DND-41 (cell line): ENCODE results near the gene ZNF217.
"Not testable (repeated sequence)": the region's sequence is repeated elsewhere in the genome, so short reads cannot be mapped to it uniquely, and the experiment has no call there.

ENCODE experiments used
- ATAC-seq: fragments of 200-7000 bp; cut with Tn5 transposase; 3 replicates; pipeline ENCODE4 v1.9.1; 2021; ENCODE audit warnings: low read depth; ENCODE audit not compliant: insufficient read depth
- DNase-seq: peaks from one replicate; pipeline ENCODE4 v3.0.0-alpha.2; 2020
- H2AFZ ChIP-seq: 2 replicates; pipeline ENCODE4 v1.6.0; 2012; ENCODE audit warnings: low read depth, low read length
- H3K27ac ChIP-seq: 2 replicates; pipeline ENCODE4 v1.5.1; 2012; ENCODE audit warnings: low read length, inconsistent platforms
- H3K27me3 ChIP-seq: fragments of 200-600 bp; sonication (generic); 2 replicates; pipeline ENCODE4 v1.6.0; 2012; ENCODE audit warnings: low read length, mild to moderate bottlenecking, inconsistent platforms; ENCODE audit not compliant: insufficient read depth, poor library complexity
- H3K36me3 ChIP-seq: 2 replicates; pipeline ENCODE4 v1.5.1; 2012; ENCODE audit warnings: low read length, inconsistent platforms; ENCODE audit not compliant: insufficient read depth
- H3K4me1 ChIP-seq: 2 replicates; pipeline ENCODE4 v1.5.1; 2012; ENCODE audit warnings: mild to moderate bottlenecking, low read length; ENCODE audit not compliant: insufficient read depth
- H3K4me2 ChIP-seq: 2 replicates; pipeline ENCODE4 v1.6.0; 2012; ENCODE audit warnings: mild to moderate bottlenecking, moderate library complexity, low read length, inconsistent platforms; ENCODE audit not compliant: insufficient read depth
- H3K4me3 ChIP-seq, 2 experiments: fragments of 200-600 bp in 1 of 2; shearing (Covaris generic) in 1 of 2; 2 replicates each; pipeline ENCODE4 v1.5.1; 2012 to 2016; ENCODE audit warnings: inconsistent platforms in 2 of 2, low read length in 2 of 2, mild to moderate bottlenecking in 2 of 2, low read depth in 1 of 2, moderate library complexity in 1 of 2
- H3K79me2 ChIP-seq: 2 replicates; pipeline ENCODE4 v1.6.0; 2012; ENCODE audit warnings: low read length, inconsistent platforms; ENCODE audit not compliant: insufficient read depth
- H3K9ac ChIP-seq: 2 replicates; pipeline ENCODE4 v1.6.0; 2012; ENCODE audit warnings: low read depth, mild to moderate bottlenecking, inconsistent platforms, low read length, moderate library complexity
- H3K9me3 ChIP-seq: 2 replicates; pipeline ENCODE4 v1.5.1; 2012; ENCODE audit warnings: low read length, moderate library complexity, mild to moderate bottlenecking, inconsistent platforms; ENCODE audit not compliant: insufficient read depth, severe bottlenecking
- H4K20me1 ChIP-seq: 2 replicates; pipeline ENCODE4 v1.6.0; 2012; ENCODE audit warnings: low read length; ENCODE audit not compliant: insufficient read depth
- EZH2 ChIP-seq: IDR thresholded peaks from 3 replicates; pipeline ENCODE4 v1.6.1; 2012; ENCODE audit warnings: borderline replicate concordance, low read depth, mild to moderate bottlenecking, moderate library complexity, low read length, inconsistent platforms; ENCODE audit not compliant: severe bottlenecking
- TF ChIP-seq, protein P1 (sequence below): IDR thresholded peaks from 2 replicates; pipeline ENCODE4 v1.5.1; 2012; ENCODE audit warnings: borderline replicate concordance, low read length, moderate library complexity, mild to moderate bottlenecking; ENCODE audit not compliant: poor library complexity, severe bottlenecking; ENCODE audit errors: extremely low read depth

Gene ZNF217

DNA sequence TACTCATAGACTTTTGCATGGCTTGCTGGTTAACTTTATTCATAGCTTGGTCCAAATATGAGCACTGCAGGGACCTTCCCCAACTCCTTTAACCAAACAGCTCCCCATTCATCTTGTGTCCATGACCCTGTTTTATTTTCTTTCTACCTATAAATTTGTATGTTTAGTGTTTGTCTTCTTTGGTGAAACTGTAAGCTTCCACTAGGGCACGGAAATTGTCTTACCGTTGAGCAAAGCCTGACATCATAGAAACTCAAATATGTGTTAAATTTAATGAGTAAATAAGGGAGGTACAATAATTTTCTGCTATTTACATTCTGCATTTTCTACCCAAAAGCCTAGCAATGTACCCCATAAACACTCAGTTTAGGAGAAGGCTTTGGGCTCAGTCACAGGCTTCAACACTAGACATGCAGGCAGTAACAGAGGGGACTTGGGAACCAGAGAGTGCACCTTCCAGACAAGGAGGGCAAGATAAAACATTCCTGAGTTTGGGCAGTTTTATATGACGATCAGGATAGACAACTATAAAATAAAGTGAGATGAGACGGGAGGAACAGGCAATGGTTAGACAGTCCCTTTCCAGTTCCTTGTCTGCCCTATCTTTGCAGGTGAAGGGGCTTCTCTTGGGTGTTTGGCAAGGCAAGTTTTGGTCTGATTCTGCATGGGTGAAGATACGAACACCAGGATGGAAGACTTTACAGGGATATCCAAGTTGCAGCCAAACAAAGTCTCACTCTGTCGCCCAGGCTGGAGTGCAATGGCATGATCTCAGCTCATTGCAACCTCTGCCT, 46.2 kb upstream of the ZNF217 start:
- no peak for TF ChIP-seq EZH2
- TF ChIP-seq, protein P1, sequence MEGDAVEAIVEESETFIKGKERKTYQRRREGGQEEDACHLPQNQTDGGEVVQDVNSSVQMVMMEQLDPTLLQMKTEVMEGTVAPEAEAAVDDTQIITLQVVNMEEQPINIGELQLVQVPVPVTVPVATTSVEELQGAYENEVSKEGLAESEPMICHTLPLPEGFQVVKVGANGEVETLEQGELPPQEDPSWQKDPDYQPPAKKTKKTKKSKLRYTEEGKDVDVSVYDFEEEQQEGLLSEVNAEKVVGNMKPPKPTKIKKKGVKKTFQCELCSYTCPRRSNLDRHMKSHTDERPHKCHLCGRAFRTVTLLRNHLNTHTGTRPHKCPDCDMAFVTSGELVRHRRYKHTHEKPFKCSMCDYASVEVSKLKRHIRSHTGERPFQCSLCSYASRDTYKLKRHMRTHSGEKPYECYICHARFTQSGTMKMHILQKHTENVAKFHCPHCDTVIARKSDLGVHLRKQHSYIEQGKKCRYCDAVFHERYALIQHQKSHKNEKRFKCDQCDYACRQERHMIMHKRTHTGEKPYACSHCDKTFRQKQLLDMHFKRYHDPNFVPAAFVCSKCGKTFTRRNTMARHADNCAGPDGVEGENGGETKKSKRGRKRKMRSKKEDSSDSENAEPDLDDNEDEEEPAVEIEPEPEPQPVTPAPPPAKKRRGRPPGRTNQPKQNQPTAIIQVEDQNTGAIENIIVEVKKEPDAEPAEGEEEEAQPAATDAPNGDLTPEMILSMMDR: no peak
- ATAC-seq: no peak

DNA sequence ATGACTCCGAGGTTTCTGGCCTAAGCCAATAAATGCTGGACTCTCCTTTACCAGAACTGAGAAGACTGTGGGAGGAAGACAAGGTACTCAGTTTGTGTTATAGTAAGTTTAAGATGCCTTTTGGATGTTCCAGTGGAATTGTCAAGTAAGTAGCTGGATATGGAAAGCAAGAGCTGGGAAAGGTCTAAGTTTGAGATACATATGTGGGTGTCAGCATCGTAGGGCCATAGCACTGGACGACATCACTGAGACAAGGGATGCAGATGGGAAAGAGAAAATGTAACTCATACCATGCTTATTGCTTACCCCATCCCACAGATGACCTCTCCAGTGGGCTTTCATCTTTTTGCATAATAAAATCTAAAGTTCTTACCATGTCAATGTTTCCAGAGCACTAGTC, 45.5 kb upstream of the ZNF217 start:
- H3K4me1 ChIP-seq: peaks cover 28% of the 10 kb centered on the region
- no peak overlapping the region for H2AFZ ChIP-seq
- H3K9me3 ChIP-seq: no peaks in the 10 kb centered on the region
- no peak for DNase-seq
- H3K36me3 ChIP-seq: no peaks in the 10 kb centered on the region
- no peaks in the 10 kb centered on the region for H3K79me2 ChIP-seq
- H3K4me3 ChIP-seq: no peak overlapping the region
- no peaks in the 10 kb centered on the region for H4K20me1 ChIP-seq
- TF ChIP-seq EZH2: no peak
- TF ChIP-seq, protein P1: no peak
- no peak overlapping the region for H3K27ac ChIP-seq
- ATAC-seq: no peak
- no peak overlapping the region for H3K9ac ChIP-seq
- no peak overlapping the region for H3K4me2 ChIP-seq
- no peaks in the 10 kb centered on the region for H3K27me3 ChIP-seq

More for the DNA sequence above, 46.2 kb upstream of the ZNF217 start:
- no peak overlapping the region for H3K4me3 ChIP-seq
- no peak for DNase-seq
- no peaks in the 10 kb centered on the region for H4K20me1 ChIP-seq
- H3K4me2 ChIP-seq: no peak overlapping the region
- H3K4me1 ChIP-seq: peaks cover 33% of the 10 kb centered on the region
- H3K36me3 ChIP-seq: no peaks in the 10 kb centered on the region
- H3K27me3 ChIP-seq: no peaks in the 10 kb centered on the region
- no peaks in the 10 kb centered on the region for H3K79me2 ChIP-seq
- 0 out of 2 replicates have a peak overlapping the region, but pooled peaks have one; percentile 33 for H3K27ac ChIP-seq
- no peak overlapping the region for H3K9ac ChIP-seq
- no peak overlapping the region for H2AFZ ChIP-seq
- no peaks in the 10 kb centered on the region for H3K9me3 ChIP-seq

DNA sequence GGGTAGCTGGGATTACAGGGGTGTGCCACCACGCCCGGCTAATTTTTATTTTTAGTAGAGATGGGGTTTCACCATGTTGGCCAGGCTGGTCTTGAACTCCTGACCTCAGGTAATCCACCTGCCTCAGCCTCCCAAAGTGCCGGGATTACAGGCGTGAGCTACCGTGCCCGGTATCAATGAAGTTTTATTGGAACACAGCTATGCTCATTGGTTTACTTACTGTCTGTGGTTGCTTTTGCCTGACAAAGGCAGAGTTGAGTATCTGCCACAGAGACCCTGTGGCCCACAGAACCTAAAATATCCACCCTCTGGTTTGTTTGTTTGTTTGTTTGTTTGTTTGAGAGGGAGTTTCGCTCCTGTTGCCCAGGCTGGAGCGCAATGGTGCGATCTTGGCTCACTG, 43.7 kb upstream of the ZNF217 start:
- not testable (repeated sequence) for H3K27me3 ChIP-seq, H3K4me3 ChIP-seq, ATAC-seq, H3K4me2 ChIP-seq, DNase-seq, H2AFZ ChIP-seq, H3K4me1 ChIP-seq, H3K9ac ChIP-seq, H3K79me2 ChIP-seq, H3K36me3 ChIP-seq, H3K27ac ChIP-seq, H4K20me1 ChIP-seq, H3K9me3 ChIP-seq

DNA sequence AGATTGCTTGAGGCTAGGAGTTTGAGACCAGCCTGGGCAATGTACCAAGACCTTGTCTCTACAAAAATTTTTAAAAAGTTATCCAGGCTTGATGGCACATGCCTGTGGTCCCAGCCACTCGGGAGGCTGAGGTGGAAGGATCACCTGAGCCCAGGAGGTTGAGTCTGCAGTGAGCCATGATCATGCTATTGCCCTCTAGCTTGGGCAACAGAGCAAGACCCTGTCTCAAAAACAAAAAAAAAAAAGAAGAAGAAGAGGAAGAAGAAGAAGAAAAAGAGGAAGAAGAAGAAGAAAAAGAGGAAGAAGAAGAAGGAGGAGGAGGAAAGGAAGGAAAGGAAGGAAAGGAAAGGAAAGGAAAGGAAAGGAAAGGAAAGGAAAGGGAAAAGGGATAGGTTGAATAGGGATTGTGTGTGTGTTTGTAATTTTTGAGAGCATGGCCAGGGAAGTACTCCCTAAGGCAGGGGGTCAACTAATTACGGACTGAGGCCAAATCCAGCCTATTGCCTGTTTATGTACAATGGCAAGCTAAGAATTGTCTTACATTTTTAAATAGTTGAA, 43.0 kb upstream of the ZNF217 start:
- no peak overlapping the region for H3K27ac ChIP-seq
- no peaks in the 10 kb centered on the region for H3K79me2 ChIP-seq
- no peaks in the 10 kb centered on the region for H3K27me3 ChIP-seq
- H3K9ac ChIP-seq: no peak overlapping the region
- H2AFZ ChIP-seq: no peak overlapping the region
- no peak overlapping the region for H3K4me3 ChIP-seq
- H4K20me1 ChIP-seq: no peaks in the 10 kb centered on the region
- DNase-seq (no peak), ATAC-seq (no peak)
- no peaks in the 10 kb centered on the region for H3K9me3 ChIP-seq
- H3K4me2 ChIP-seq: no peak overlapping the region
- TF ChIP-seq, protein P1: no peak
- no peak for TF ChIP-seq EZH2
- no peaks in the 10 kb centered on the region for H3K36me3 ChIP-seq
- H3K4me1 ChIP-seq: peaks cover 3% of the 10 kb centered on the region
